A549 treated with GW870086 at 1 μM for 4 hours (cell line): ENCODE measurements around the gene ABHD4. TPM values are rescaled to one million over a fixed set of nuclear protein-coding genes. Genes with fewer than 3 reads are reported as not detected.

ENCODE experiments used
- total RNA-seq: library from RNA; stranded (reverse); fragments of 200-300 nt; extraction: Qiagen RNA extraction; gene quantifications from 5 replicates; pipeline ENCODE4 v1.2.3, GENCODE V29; 2022; ENCODE audit warnings: low read depth

The ABHD4 gene
- total RNA-seq: 49.4 to 53.0 TPM (median 50.4 TPM) in 5 replicates

GRCh38 chr14:22598099-22598895, at the start of gene ABHD4:
Gene ABHD4, plus strand, starts transcription at chr14:22598300. Its CDS starts 7 bp downstream, at chr14:22598307.

GRCh38 chr14:22589096-22589839, 8.8 kb upstream of the ABHD4 start, which contains the start of gene DAD1:
Gene DAD1, minus strand, starts transcription at chr14:22589224. Its CDS starts 67 bp downstream, at chr14:22589157.

GRCh38 chr14:22644305-22644635, 46.2 kb downstream of the ABHD4 start, which contains the start of gene OR6J1:
Gene OR6J1, minus strand, starts transcription at chr14:22644352. Its CDS starts 9,541 bp downstream, at chr14:22634811.

Other genes with a start within 250 kb of the ABHD4 start
- 363 to 389 TPM (median 376 TPM) in 5 replicates for gene DAD1, start 9.1 kb upstream of the ABHD4 start, total RNA-seq
- gene OR6J1, start 46.1 kb downstream of the ABHD4 start, total RNA-seq: not detected in 5 replicates
- gene OXA1L, start 168.4 kb downstream of the ABHD4 start, total RNA-seq: 143 to 168 TPM (median 161 TPM) in 5 replicates
- gene SLC7A7, start 217.1 kb downstream of the ABHD4 start, total RNA-seq: 18.5 to 20.1 TPM (median 18.8 TPM) in 5 replicates
- gene MRPL52, start 231.6 kb downstream of the ABHD4 start, total RNA-seq: 141 to 243 TPM (median 196 TPM) in 5 replicates
- 0.45 to 0.86 TPM (median 0.57 TPM) in 5 replicates for gene MMP14, start 238.3 kb downstream of the ABHD4 start, total RNA-seq